ENCODE measurements around the gene ODAD3. TPM values are rescaled to one million over a fixed set of nuclear protein-coding genes. Genes with fewer than 3 reads are reported as not detected.

The ODAD3 gene
- total and polyA plus RNA-seq, 10 of the 15 experiments (the other 5 are each of a cell fraction or from before 2014, with no cell fraction given), result 0.11 to 0.39 (median 0.28) TPM; not detected in 7

DNA sequence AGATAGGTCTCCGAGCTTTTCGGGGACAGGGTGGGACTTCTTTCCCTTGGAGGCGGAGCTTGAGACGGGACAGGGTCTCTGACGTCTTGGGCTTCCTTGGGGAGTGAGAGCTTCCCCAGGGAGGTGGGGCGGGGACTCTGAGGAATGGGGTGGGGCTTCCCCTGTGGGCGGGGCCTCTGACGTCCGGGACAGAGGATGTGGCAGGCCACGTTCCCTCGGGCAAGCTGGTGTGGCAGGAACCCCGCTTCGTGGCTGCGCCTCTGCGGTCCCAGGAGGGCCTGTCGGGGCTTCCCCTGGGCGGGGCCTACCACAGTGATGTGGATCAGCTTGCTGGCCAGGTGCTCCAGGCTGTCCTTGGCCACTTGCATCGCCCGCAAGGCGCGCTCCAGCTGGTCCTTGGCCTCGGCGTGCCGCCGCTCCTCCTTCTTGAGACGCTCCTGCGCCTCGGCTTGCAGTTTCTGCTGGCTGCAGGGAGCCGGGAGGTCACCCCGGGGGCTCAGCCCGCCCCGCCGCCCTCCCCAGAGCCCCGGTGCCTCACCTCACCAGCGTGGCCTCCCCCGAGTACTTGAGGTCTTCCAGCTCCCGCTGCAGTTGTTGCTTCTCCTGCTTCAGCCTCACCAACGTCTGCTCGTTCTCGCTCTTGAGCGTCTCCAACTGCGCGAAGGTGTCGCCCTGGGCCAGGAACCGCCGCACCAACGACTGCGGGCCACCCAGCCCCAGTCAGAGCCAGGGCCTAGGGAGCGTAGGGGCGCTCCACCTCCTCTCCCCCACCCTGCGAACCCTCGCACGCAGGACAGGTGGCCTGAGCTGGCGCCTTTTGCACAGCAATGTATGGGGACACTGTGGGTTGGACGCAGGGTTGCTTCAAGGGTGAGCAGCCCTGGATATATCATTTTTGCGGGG is 12.5 kb downstream of the ODAD3 start (continued):
- TF ChIP-seq GATAD2B (conservative IDR thresholded peaks at IDR 0.05; ENCODE audit: low read depth), result peak; percentile 51
- no peak for TF ChIP-seq SMARCA5 (IDR thresholded peaks at IDR 0.05)
- TF ChIP-seq BHLHE40 (IDR thresholded peaks at IDR 0.05; ENCODE audit: borderline replicate concordance in 1 of 2, low read depth in 2 of 2, low read length in 1 of 2), result peak; percentile 37 to 81; a peak in 2 of 4 replicates
- peak; percentile 72 for TF ChIP-seq DPF2 (IDR thresholded peaks at IDR 0.05)
- no peak for TF ChIP-seq KLF5 (IDR thresholded peaks at IDR 0.05; ENCODE audit: partially characterized antibody)
- TF ChIP-seq, protein P1, sequence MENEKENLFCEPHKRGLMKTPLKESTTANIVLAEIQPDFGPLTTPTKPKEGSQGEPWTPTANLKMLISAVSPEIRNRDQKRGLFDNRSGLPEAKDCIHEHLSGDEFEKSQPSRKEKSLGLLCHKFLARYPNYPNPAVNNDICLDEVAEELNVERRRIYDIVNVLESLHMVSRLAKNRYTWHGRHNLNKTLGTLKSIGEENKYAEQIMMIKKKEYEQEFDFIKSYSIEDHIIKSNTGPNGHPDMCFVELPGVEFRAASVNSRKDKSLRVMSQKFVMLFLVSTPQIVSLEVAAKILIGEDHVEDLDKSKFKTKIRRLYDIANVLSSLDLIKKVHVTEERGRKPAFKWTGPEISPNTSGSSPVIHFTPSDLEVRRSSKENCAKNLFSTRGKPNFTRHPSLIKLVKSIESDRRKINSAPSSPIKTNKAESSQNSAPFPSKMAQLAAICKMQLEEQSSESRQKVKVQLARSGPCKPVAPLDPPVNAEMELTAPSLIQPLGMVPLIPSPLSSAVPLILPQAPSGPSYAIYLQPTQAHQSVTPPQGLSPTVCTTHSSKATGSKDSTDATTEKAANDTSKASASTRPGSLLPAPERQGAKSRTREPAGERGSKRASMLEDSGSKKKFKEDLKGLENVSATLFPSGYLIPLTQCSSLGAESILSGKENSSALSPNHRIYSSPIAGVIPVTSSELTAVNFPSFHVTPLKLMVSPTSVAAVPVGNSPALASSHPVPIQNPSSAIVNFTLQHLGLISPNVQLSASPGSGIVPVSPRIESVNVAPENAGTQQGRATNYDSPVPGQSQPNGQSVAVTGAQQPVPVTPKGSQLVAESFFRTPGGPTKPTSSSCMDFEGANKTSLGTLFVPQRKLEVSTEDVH (IDR thresholded peaks at IDR 0.05; ENCODE audit: low read depth, partially characterized antibody), result no peak
- TF ChIP-seq, protein P2, sequence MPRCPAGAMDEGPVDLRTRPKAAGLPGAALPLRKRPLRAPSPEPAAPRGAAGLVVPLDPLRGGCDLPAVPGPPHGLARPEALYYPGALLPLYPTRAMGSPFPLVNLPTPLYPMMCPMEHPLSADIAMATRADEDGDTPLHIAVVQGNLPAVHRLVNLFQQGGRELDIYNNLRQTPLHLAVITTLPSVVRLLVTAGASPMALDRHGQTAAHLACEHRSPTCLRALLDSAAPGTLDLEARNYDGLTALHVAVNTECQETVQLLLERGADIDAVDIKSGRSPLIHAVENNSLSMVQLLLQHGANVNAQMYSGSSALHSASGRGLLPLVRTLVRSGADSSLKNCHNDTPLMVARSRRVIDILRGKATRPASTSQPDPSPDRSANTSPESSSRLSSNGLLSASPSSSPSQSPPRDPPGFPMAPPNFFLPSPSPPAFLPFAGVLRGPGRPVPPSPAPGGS (IDR thresholded peaks at IDR 0.05; ENCODE audit: borderline replicate concordance, insufficient read depth, low read depth, low read length, poor library complexity, severe bottlenecking), result peak; percentile 23
- peak; percentile 43; the same call in 1 of the 2 replicates for TF ChIP-seq CHD2 (IDR thresholded peaks at IDR 0.05; ENCODE audit: borderline replicate concordance, low read depth, low read length)
- TF ChIP-seq BCL11A (IDR thresholded peaks at IDR 0.05; ENCODE audit: low read depth, low read length), result 0 out of 2 replicates have a peak, but pooled peaks have one; percentile 15
- 0 out of 2 replicates have a peak, but pooled peaks have one; percentile 46 for TF ChIP-seq LARP7 (IDR thresholded peaks at IDR 0.05)
- no peak for TF ChIP-seq ZNF274 (IDR thresholded peaks at IDR 0.05; ENCODE audit: insufficient read depth, insufficient read length)
- peak; percentile 54 for TF ChIP-seq CREB1 (IDR thresholded peaks at IDR 0.05; ENCODE audit: low read depth)
- no peak for TF ChIP-seq SIX5 (IDR thresholded peaks at IDR 0.05; ENCODE audit: low read depth, low read length, severe bottlenecking)
- TF ChIP-seq TCF3 (IDR thresholded peaks at IDR 0.05; ENCODE audit: borderline replicate concordance, insufficient read depth, low read depth, low read length), result peak; percentile 71
- 0 out of 2 replicates have a peak, but pooled peaks have one; percentile 15 for TF ChIP-seq ATF7 (IDR thresholded peaks at IDR 0.05; ENCODE audit: low read depth)
- TF ChIP-seq EP300 (IDR thresholded peaks at IDR 0.05; ENCODE audit: borderline replicate concordance in 1 of 2, control insufficient read depth in 1 of 2, low read depth in 2 of 2, low read length in 2 of 2), result 0 out of 4 replicates have a peak, but pooled peaks of 1 of the 2 experiments have one; percentile 7
- TF ChIP-seq POU2F2 (IDR thresholded peaks at IDR 0.05; ENCODE audit: borderline replicate concordance, low read depth, low read length), result no peak
- TF ChIP-seq RUNX3 (IDR thresholded peaks at IDR 0.05; ENCODE audit: low read length), result peak; percentile 71
- TF ChIP-seq IKZF1 (conservative IDR thresholded peaks at IDR 0.05), result peak; percentile 50; the same call in 1 of the 2 replicates
- peak; percentile 72; the same call in 1 of the 2 replicates for TF ChIP-seq PAX5 (IDR thresholded peaks at IDR 0.05; ENCODE audit: borderline replicate concordance, low read depth, low read length)
- TF ChIP-seq, protein P3, sequence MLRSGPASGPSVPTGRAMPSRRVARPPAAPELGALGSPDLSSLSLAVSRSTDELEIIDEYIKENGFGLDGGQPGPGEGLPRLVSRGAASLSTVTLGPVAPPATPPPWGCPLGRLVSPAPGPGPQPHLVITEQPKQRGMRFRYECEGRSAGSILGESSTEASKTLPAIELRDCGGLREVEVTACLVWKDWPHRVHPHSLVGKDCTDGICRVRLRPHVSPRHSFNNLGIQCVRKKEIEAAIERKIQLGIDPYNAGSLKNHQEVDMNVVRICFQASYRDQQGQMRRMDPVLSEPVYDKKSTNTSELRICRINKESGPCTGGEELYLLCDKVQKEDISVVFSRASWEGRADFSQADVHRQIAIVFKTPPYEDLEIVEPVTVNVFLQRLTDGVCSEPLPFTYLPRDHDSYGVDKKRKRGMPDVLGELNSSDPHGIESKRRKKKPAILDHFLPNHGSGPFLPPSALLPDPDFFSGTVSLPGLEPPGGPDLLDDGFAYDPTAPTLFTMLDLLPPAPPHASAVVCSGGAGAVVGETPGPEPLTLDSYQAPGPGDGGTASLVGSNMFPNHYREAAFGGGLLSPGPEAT (IDR thresholded peaks at IDR 0.05; ENCODE audit: low read depth), result peak; percentile 41; the same call in 1 of the 2 replicates
- TF ChIP-seq, protein P4, sequence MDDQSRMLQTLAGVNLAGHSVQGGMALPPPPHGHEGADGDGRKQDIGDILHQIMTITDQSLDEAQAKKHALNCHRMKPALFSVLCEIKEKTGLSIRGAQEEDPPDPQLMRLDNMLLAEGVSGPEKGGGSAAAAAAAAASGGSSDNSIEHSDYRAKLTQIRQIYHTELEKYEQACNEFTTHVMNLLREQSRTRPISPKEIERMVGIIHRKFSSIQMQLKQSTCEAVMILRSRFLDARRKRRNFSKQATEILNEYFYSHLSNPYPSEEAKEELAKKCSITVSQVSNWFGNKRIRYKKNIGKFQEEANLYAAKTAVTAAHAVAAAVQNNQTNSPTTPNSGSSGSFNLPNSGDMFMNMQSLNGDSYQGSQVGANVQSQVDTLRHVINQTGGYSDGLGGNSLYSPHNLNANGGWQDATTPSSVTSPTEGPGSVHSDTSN (IDR thresholded peaks at IDR 0.05; ENCODE audit: insufficient replicate concordance, low read depth, low read length), result no peak

Measured in GM12878 (cell line).